Epidermal melanocyte (primary cell): ENCODE data around the gene ZBTB49.

Source experiments
- DNase-seq: peaks from one replicate; pipeline ENCODE4 v3.0.0; 2011; ENCODE audit warnings: low spot score; ENCODE audit not compliant: insufficient read length

ZBTB49 gene

DNA sequence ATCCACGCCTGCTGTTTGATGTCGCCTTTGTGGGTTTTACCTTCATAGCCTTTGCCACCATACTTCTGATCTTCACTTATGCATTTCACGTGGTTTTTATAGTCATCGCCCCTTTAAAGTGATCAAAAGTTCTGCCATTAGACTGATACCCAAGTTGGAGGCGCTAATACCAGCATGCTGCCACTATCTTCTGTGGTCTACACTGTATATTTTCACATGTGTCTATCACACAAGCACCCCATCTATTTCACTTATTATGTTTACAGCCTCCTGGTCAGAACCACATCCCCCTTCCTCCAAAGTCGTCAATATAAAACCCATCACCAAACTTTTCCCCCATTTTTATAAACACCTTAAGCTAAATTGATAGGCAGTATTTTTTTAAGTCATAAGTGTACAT is 8.3 kb upstream of the ZBTB49 start:
- DNase-seq: no peak

- DNase-seq: no peak
Observed at GRCh38 chr4:4284827-4285618, 5.0 kb upstream of the ZBTB49 start.

GRCh38 chr4:4288098-4288497 is 2.0 kb upstream of the ZBTB49 start:
- DNase-seq: no peak

GRCh38 chr4:4289055-4289454 is 996 bp upstream of the ZBTB49 start:
- DNase-seq: no peak

GRCh38 chr4:4289597-4289940 is 482 bp upstream of the ZBTB49 start:
- no peak for DNase-seq

DNA sequence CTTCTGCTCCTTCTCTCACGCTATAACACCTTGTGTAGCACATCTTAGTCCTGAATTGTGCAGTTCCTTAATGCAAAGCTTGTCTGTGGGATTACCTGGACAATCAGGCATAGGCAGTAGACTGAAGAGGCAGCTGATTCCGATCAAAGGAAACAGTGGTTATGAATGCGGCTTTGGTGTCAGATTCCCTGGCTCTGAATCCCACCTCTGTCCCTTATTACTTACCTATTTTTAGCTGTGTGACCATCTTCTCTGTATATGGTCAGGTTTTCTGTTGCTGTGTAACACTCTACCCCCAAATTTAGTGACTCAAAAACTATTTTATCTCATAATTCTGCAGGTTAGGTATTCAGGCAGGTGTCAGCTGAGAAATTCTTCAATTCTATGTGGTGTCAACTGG is 3.2 kb downstream of the ZBTB49 start:
- DNase-seq: no peak

DNA sequence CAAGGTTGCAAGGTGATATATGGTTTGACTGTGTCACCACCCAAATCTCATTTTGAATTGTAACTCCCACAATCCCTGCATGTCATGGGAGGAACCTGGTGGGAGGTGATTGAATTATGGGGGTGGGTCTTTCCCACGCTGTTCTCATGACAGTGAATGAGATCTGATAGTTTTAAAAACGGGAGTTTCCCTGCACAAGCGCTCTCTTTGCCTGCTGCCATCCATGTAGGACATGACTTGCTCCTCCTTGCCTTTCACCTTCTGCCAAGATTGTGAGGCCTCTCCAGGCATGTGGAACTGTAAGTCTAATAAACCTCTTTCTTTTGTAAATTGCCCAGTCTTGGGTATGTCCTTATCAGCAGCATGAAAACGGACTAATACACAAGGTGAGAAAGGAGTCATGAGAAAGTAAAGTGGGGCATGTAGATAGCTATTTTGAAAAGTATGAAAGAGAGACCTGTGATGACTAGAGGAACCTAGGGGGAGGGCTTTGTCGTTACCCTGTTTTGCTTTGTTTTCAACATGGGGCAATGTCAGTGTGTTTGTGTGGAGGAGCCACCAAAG is 6.3 kb downstream of the ZBTB49 start:
- DNase-seq: no peak

- no peak for DNase-seq
Observed at GRCh38 chr4:4299006-4299405, 9.0 kb downstream of the ZBTB49 start.

- no peak for DNase-seq
Observed at GRCh38 chr4:4302001-4302400, 11.9 kb downstream of the ZBTB49 start.

DNA sequence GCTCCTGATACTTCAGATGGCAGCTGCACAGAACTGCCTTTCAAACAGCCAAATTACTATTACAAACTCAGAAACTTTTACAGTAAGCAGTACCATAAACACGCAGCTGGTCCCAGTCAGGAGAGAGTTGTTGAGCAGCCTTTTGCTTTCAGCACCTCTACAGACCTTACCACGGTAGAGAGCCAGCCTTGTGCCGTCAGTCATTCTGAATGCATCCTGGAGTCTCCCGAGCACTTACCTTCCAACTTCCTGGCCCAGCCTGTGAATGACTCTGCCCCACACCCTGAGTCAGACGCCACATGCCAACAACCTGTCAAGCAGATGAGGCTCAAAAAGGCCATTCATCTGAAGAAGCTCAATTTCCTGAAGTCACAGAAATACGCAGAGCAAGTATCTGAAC is 12.4 kb downstream of the ZBTB49 start:
- no peak for DNase-seq

- no peak for DNase-seq
Observed at GRCh38 chr4:4306920-4307319, 16.9 kb downstream of the ZBTB49 start.

- no peak for DNase-seq
Observed at GRCh38 chr4:4308800-4309441, 18.9 kb downstream of the ZBTB49 start.

DNA sequence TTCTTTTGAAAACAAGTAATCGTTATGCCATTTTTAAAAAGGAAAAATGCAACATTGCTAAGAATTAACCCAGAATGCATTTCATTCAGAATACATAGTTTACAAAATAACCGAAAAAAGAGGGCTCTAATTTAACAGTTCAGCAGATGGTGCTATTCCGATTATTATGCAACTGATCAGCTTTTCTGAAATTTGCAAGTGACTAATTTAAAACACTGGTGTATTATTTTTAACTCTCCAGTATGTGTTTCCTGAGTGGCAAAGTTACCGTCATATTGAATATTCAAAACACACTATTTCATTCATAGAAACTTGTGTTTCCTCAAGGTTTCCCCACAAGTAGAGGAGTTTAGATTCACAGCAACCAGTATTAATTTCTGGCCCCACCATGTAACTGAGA is 21.1 kb downstream of the ZBTB49 start:
- no peak for DNase-seq

DNA sequence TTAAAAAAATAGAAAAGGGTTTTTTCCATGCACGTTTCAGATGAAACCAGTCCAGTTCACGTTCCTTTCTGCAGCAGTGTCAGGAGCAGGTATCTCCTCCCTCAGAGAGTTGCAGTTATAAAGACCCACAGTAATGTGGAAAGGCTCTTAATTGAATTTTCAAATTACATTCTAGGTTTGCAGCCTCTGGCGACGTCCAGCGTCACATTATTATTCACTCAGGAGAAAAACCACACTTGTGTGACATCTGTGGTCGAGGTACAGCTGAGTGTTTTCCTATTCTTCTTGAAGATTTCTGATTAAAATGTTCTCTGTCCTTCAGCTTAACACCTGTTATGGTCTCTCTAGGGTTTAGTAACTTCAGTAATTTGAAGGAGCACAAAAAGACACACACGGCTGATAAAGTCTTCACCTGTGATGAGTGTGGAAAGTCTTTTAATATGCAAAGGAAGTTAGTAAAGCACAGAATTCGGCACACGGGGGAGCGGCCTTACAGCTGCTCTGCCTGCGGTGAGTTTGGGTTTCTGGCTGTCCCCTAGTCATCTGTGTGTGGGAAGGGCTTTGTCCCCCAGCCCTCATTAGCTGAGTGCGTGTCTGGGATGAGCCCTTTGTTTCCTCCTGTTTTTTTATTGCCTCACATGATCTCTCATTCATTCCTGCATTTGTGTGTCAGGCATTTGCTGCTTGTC is 25.6 kb downstream of the ZBTB49 start:
- DNase-seq: no peak

DNA sequence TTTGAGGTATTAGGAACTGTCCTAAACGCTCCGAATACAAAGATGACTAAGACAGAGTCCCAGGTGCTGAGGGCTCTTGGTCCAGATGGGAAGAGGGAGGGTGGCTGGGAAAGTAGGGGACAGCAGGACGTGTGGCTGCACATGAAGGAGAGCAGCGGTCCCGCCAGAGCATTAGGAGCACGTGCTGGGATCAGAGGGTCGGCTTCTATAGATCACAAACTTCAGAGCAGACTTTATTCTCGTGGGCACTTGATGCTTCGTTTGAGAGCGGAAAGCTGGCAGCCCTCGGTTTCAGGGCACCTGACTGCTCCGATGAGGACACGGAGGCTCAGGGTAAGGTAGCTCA is 26.1 kb downstream of the ZBTB49 start:
- no peak for DNase-seq

- DNase-seq: no peak
Observed at GRCh38 chr4:4317496-4318232, 27.6 kb downstream of the ZBTB49 start.

- DNase-seq: no peak
Observed at GRCh38 chr4:4320528-4320927, 30.5 kb downstream of the ZBTB49 start.

DNA sequence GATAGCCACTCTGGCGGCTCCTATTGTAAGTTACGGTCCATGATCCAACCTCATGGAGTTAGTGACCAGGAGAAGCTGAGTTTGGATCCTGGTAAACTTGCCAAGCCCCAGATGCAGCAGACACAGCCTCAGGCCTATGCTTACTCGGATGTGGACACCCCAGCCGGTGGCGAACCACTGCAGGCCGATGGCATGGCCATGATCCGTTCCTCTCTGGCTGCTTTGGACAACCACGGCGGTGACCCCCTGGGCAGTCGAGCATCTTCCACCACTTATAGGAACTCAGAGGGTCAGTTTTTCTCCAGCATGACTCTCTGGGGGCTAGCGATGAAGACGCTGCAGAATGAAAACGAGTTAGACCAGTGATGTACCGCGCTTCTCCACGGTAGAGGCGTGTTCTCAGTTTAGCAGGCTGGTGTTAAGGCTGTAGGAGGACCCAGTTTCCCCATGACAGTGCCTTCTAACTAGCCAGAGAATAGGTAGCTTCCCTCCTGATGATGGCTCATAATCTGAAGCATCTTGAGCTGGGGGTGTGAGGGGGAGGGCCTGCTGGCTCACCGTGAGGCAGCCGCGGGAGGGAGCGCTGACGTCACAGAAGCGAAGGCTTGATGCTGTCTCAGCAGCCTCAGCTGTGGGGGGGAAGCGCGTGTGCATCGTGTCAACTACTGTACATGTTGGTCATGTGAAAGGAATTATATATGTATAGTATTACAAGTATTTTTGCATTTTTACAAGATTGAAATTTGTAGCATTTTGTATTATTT is 31.1 kb downstream of the ZBTB49 start:
- no peak for DNase-seq

DNA sequence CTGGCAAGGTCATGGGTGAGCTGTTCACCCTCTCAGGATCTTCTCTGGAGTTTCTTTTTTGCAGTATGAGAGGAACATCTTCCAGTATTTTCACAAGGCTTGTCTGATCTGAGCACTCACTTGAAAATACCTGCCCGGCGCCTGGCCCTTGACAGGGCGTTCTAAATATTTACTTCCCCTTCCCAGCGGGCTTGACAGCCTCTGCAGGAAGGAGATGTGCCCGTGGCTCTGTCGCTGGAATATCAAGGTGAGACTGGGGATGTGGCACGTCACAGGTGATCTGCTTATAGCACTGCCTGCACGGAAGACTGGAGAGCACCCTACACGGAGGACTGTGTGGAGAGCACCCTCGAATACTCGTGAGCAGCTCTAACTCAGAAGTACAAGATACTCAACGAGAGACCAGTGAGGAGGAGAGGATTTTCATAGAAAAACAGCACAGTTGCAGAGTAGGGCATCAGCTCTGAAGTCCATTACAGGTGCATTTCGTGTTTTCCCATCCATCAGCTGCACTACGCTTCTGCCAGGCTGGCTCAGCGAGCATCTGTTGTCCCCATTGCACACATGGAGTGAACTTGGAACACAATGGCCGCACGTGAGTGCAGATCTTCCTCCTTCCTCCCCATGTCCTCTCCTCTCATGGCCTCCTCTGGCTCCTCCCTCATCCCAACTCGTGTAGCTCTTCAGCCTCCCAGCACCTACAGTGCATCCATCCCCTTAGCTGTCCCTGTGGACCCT is 32.1 kb downstream of the ZBTB49 start:
- DNase-seq: no peak
